Hepatocyte (in vitro differentiated cells): ENCODE data around the gene OR13A1.
"Not testable (repeated sequence)": the region's sequence is repeated elsewhere in the genome, so short reads cannot be mapped to it uniquely, and the experiment has no call there.

Source experiments
- CTCF ChIP-seq: fragments of 200-600 bp; sonication (generic); IDR thresholded peaks from 2 replicates; pipeline ENCODE4 v1.5.1; 2016; ENCODE audit warnings: antibody characterized with exemption, mild to moderate bottlenecking; ENCODE audit not compliant: poor library complexity
- EZH2phosphoT487 ChIP-seq: fragments of 200-600 bp; sonication (generic); IDR thresholded peaks from one replicate; pipeline ENCODE4 v1.6.1; 2018; ENCODE audit warnings: antibody characterized with exemption, mild to moderate bottlenecking, low read depth, moderate library complexity; ENCODE audit not compliant: unreplicated experiment, severe bottlenecking

- not testable (repeated sequence) for TF ChIP-seq CTCF, EZH2phosphoT487
These were observed 31.4 kb upstream of the OR13A1 start for GRCh38 chr10:45346652-45347335.
